A172 (cell line): Measurements from ENCODE around the gene ZBTB7C. TPM values are rescaled to one million over a fixed set of nuclear protein-coding genes. Genes with fewer than 3 reads are reported as not detected.

Experiments used
- DNase-seq: peaks from one replicate; pipeline ENCODE4 v3.0.0-alpha.2; 2015; ENCODE audit warnings: low spot score
- total RNA-seq: library from RNA; depleted of rRNA; stranded (reverse); fragments of >200 nt; shearing (Covaris generic); gene quantifications from 2 replicates; pipeline ENCODE4 v1.2.3, GENCODE V29; 2014

Gene ZBTB7C
- total RNA-seq, 1 experiment from 2014 or later: 1.4 TPM

DNA sequence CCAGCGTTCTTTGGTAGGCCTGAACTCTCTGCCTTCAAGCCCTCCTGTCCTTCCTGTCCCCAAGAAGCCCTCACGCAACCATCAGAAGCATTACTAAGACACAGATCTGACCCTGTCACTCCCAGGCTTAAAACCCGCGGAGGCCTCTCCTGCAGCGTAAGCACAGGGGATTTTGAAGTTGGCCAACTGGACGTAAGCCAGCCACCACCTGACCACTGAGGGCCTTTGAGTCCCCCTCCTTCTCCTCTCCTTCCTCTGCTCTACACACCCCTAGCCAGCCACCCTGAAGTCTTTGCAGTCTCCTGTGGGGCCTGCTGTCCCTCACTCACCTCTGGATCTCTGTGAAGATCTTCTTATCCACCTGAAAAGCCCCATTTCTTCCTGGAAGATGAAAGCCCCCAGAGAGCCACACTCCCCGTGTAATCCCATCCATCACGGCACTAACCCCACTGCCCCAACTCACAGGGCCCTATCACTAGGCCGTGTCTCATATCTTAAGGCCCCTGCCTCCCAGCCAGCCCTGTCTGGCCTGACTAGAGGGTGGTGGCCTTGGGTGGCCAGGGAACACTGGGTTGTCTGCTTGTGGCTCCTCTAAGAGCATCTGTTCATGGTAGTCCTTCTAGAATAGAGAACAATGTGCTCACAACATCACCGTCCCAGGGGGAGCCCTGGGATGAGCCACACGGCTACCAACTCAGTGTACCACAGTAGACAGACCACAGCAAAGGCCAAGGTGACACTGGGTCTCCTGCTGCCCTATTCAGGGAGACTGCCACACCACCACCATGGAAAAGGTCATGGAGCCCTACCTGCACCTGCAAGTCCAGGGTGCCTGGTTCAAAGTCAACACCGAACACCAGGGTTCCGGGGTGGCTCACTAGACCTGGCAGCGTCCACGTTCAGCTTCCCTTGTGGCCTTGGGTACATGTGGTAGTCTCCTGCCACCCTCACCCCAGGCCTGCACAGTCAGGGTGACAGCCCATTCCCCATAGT lies 191.6 kb downstream of the ZBTB7C start:
- no peak for DNase-seq

DNA sequence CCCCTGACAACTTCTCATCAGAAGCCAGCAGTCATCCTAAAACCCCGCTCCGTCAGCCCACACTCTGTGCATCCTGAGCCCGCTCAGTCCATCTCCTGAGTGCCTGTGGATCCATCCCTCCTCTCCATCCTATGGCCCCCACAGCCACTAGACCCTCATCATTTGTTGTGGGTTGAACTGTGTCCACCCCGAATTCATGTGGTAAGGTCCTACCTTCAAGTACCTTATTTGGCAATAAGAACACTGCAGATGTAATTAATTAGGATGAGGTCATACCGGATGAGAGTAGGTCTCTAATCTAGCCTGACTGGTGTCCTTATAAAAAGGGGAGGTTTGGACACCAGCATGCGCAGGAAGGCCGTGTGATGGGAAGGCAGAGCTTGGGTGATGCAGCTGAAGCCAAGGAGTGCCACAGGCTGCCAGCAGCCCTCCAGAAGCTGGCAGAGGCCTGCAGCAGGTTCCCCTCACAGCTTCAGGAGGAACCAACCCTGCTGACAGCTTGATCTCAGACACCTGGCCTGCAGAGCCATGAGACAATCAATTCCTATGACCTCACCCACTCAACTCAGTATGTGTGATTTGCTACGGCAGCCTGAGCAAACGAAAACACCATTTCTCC lies 192.4 kb downstream of the ZBTB7C start:
- DNase-seq: no peak

DNA sequence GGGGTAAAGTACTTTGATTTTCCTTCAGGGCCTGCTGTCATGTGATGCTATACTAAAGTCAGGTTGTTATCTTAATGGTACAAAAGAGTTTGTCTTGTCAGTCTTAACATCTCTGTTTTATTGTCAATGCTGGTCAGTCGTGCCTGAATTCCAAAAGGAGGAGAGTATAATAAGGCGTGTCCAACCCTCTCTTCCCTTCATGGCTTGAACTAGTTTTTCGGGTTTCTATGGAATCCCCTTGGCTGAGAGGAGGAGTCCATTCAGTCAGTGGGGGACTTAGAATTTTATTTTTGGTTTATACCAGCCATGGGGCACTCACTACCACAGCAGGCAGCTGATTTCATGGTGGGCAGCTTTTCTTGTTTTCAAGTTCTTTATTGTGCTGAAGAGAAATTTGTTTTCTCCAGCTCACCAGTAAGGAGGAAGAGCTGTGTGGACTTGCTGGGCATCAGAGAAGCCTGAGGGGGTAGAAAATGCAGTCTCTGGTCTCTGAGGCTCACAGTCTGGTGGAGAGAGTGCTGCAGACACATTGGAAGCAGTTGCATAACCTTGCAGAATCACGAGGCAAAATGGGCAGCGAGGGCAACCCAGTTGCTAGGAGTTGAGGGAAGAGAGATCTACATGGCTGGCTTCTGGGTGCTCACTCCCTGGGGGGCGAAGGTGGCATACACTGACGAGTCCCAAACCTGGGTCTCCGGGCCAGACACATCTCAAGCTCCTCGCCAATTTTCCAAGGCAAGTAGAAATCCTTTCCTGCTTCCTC lies 193.1 kb downstream of the ZBTB7C start:
- DNase-seq: no peak

DNA sequence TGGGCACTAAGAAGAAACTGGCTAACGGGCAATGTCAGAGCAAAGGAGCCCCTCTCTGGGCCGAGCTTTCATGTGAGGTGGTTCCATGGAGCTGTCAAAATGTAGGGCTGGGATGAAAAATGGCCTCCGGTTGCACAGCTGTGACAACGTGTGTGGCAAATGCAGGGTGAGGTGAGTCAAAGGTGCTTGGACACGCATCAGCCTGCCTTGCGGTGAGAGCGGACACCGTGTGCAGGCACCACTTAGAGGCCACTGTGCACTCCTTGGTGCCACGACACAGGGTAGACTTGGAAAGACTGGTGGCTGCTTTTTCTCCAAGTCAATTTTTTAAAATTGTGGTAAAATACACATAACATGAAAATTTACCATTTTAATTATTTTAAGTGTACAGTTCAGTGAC lies 195.4 kb downstream of the ZBTB7C start:
- DNase-seq: no peak

DNA sequence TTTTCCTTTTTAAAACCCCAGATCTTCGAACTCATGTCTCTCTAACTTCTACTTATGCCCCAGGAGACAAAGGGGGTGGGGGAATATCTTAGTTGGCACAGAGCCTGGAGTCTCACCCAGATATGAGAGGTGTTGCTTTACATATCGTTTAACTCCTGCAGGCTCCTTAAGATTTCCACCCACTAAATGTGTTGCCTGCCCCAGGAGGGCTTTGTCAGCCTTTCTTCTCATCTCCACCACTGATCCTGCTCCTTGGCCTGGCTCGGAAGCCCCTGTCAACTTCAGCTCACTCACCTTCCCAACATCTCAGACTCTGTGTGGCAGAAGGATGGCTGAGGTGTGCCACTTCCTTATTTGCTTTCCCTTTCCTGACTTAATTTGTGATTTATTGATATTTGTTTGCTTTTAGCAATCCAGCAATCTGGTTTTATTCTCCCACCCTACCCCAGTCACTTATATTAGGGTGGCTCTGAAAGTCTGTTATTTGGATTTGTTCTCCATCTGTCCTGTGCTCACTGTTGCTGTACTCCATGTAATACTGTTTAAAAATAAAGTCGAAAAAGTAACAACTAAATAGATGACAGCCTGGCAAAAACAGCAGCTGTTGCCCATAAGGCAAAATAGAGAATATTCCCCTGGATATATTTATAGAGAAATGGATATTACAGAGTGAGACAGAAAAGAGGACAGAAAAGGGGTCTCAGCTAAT lies 200.6 kb downstream of the ZBTB7C start:
- DNase-seq: no peak

DNA sequence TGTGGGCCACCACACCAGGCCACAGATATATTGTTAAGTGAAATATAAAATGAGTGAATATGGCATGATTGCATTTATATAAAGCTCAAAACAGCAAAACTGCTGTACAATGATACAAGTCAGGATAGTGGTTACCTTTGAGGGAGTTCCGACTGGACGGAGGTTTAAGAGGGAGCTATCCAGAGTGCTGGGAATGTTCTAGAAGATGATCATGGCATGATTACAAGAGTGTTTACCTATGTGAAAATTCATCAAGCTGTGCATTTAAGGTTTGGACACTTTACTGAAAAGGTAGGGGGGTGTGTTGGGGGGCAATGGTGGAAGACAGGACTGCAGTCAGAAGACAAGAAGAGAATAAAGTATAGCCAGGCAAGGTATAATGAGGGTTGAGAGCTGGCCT lies 201.4 kb downstream of the ZBTB7C start:
- no peak for DNase-seq

DNA sequence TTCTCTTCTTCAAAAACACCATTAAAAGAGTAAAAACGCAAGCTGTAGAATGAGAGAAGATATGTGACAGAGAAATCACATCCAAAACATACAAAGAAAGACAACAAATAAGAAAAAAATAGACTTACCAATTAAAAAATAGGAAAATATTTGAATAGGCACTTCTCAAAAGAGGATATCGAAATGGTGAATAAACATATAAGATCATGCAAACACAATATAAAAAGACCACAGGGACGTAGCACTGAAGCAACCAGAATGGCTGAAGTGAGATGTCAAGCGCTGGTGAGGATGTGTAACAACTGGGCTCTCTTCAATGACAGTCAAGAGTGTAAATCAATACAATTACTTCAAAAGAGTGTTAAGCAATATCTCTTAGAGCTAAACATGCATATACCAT lies 202.3 kb downstream of the ZBTB7C start:
- DNase-seq: no peak

DNA sequence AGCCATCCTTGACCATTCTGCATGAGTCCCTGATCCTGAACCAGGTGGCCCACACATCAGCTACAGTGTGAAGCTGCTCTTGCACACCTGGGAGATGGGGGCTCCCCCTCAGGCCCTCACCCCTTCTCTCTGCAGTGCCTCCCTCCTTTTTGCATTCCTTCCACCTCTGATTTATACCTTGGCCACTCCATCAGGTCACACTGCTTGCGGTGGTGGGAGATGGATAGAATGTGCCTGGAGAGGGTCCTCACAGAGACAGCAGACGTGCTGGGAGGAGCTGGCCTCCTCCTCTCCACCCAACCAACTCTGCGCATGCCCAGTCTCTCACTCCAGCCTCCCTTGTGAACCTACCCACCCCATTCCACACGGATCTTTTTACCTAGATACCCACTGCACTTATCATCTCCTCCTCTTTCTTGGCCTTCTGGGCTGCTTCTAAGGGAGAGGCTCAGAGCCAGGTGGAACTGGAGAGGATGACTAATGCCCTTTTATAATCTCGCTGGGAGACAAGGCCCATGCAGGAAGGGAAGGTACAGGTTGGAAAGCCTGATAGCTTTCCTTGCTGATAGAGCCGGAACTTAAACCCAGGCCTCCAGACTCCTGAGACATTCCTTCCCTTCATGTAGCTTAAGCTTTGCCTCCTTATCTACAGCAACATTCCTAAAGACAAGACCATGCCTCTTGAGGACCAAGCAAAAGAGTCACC lies 205.1 kb downstream of the ZBTB7C start:
- DNase-seq: no peak

DNA sequence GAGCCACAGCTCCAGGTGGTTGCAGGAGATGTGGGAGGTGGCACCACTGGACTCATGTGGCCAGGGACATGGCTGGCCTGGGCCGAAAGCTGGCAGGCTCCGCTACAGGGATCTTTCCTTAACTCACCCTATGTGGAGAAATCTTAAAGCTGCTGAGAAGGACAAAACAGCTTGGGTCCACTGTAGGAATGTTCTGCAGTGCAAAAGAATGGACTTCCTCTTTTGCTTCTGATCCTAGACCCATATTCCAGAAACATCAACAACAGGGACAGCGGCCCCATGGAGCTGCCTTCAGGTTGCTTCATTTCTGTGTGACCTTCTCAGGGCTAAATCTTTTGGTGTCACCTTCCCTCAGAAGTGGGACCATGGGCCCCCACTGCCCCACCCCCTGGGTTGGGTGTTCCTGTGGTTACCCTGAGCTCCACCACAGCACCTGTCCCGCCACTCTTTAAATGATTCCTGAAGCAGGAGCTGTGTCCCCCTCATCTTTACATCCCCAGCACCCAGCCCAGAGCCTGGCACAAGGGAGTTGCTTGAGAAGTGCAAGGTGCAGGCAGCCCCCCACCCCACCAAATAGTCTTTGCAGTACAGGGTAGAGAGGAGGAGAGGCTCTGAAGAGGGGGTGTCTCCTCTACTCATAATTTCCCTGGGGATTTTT lies 205.8 kb downstream of the ZBTB7C start:
- no peak for DNase-seq

DNA sequence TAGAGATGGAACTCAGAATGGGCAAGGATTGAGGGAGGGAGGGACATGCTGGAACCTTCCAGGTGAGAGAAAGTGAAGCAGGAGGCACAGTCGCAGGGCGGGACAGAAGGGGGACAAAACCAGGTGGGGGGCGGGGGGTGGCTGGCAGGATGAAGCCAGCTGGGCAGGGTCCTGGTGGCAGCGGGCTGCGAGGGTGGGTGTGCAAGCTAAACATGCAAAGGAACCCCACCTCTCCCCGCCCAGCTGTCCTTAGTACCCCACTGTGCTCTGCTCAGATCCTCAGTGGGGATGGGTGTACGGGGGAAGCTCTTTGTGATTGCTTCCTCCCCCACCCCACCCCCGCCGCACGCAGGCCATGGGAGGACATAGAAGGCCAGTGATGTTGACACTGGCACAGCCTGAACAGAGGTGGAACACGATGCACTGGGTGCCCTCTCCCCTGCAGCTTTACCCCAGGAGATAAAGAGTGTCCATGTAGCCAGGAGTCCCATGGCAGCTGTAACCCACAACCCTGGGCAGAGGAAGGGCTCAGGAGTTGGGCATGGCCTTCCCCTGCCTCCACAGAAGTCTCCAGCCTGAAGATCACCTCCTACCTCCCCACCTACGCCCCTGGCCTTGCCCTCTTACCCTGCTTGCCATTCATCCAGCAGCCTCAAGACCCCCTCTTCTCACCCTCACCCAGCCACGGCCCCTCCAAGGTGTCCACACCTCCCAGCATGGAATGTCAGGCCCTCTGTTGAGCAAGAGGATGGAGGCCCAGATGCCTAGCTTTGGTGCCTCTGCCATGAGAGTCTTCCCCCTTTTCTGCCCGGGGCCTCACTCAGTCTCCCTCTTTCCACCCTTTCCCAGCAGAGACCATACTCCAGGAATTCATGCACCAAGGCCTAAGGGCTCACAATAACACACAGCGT lies 206.6 kb downstream of the ZBTB7C start:
- DNase-seq: no peak

DNA sequence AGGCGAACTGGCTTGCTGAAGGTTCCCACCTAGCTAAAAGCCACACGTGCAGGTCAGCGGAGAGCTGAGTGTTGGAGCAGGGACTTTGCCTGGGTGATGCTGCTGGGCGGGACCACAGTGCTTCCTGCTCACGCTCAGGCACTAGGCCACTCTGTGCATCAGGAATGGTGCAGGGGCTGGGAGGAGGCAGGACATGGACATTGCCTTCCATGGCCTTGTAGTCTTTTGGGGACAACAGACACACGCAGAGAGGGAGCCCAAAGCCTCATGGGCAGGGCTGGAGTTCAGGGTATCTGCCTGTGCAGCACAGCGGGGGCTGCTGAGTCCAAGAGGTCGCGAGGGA lies 207.2 kb downstream of the ZBTB7C start:
- no peak for DNase-seq

DNA sequence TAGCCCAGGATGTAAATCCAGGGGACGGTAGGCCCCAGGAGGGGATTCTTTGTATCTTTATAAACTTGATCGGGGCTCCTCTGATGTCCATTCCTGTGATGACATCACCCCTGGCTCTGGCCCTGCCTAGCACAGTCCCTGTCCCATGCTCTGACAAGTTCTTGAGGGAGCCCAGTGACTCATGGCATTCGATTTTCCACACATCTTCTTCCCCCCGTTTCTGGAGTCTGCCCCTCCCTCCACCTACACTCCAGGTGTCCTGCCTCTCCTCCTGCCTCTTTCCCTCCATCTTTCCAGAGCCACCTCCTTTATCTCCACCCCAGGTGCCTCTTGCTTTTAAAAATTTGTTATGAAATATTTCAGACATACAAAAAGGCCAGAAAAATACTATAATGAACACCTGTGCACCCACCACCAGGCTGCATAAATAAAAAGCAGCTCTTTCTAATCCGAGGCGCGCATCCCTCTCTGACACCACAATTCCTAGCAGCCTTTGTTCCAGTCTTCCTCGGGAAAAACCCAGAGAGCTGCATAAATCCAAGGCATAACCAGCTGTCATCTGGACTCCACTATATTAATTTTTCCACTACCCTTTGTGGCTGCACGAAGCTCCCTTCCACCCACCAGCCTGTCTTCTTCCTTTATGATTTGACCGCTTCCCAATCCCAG lies 207.7 kb downstream of the ZBTB7C start:
- DNase-seq: no peak

DNA sequence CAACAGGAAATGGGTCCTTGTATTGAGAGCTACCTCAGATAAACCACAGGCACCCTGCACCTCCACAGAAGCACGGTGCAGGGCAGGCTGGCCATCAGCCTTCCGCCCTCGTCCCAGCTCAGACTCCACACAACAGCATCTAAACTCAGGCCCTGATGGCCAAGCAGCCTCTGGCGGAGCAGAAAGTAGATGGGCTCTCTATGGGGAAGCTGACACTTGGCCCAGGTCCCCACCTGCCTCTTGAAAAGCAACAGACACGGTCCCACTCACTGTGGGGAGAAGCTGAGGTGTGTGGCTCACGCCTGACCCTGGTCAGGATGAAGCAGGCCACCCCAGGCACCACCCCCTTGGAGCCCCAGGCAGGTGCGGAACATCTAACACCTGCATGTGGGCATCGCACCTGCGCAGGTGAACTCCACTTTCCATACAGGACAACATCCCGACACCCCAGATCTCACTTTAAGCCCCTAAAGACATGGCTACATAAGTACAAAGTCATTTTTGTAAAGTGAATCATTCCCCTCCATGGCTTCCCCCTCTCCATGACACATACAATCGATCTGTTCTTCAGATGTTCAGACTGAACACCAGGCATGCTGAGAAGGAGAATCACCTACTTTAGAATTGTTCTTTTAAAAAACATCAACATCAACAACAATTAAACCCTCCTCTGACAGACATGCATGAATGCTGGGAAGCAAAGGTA lies 208.4 kb downstream of the ZBTB7C start:
- DNase-seq: no peak

DNA sequence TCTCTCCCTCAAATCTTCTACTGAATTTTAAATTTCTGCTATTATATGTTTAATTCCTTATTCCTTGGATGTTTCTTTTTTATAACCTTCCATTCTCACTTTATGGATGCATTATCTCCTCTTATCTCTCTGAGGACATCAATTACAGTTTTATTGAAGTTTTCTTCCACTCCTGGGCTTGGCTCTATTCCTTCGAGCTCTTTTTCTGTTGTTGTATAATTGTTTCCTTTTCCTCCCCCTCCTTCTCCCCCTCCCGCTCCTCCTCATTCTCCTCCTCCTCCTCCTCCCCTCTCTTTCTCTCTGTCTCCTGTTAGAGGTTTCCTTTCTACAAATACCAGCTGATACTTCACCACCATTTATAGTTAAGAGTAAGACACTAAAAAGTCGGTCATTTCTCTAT lies 209.8 kb downstream of the ZBTB7C start:
- DNase-seq: no peak

DNA sequence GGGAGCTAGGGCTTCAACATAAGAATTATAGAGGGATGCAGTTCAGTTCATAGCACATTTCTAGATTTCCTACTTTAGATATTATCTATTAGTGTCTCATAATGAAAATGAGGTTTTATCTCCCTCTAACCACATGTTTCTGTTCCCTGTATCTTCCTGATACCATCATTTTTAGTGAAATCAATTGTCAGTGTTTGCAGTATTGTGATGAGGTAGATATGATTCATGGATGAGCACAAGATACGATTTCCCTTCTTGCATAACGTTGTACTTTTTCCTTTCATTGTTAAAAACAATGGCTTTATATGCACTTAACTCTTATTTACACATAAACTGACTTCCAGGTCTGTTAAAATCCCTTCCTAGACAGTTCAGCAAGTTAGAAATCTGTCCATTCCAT lies 211.4 kb downstream of the ZBTB7C start:
- no peak for DNase-seq

DNA sequence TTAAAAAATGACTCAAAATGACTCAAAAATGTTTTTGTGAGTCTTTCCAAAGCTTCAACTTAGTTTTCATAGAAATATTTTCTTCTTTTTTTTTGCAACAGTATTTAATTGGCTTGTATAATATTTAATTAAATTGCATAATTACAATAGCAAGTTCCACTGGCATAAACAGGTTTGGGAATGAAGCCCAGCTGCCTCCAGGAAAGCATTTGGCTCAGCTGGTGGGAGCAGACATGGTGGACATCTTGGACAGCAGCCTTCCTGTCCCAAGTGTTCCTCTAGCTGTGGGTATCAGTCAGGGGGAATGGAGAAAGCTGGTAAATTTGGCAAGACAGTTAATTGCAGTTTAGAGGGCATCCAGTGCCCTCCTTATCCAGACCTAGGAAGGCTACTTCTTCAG lies 213.4 kb downstream of the ZBTB7C start:
- DNase-seq: no peak

DNA sequence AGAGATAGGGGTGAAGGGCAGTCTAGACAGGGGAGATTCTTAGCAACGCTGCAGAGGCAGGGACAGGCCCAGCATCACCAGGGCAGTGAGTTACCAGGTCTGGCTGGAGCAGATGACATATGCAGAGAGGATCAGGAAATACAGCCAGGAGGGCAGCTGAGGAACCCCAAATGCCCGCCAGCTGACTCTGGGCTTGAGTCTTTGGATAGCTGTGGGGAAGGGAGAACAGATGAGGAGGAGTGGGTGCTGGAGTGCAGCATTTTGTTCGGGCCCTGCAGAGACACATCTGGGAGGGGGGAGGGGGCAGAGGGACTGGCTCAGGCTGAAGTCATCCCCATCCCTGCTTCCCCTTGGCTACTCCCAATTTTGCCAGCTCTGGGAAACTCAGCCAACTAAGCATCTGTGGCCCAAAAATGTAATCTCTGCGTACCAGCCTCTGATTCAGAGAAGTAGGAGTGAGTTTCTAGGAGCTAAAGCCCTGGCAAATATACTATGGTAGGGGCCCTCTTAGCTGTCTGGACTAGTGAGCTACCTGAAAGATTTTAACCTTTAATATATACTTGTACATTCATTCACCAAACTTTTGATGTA lies 214.5 kb downstream of the ZBTB7C start:
- no peak for DNase-seq
